ENCODE results near the gene GLIS1.

Gene GLIS1

GRCh38 chr1:53476579-53476978, 262.4 kb downstream of the GLIS1 start:
- DNase-seq, result no peak

- no peak for DNase-seq
Measured at GRCh38 chr1:53475664-53476063, 263.3 kb downstream of the GLIS1 start.

- no peak for DNase-seq
Measured at GRCh38 chr1:53473463-53473862, 265.5 kb downstream of the GLIS1 start.

- no peak for DNase-seq
Measured at GRCh38 chr1:53471000-53471399, 268.0 kb downstream of the GLIS1 start.

GRCh38 chr1:53470584-53470983, 268.4 kb downstream of the GLIS1 start:
- DNase-seq, result no peak

GRCh38 chr1:53470155-53470554, 268.8 kb downstream of the GLIS1 start:
- no peak for DNase-seq

- no peak for DNase-seq
Measured at GRCh38 chr1:53469373-53469772, 269.6 kb downstream of the GLIS1 start.

GRCh38 chr1:53468374-53468773, 270.6 kb downstream of the GLIS1 start:
- DNase-seq, result no peak

GRCh38 chr1:53467391-53467790, 271.6 kb downstream of the GLIS1 start:
- no peak for DNase-seq

- no peak for DNase-seq
Measured at GRCh38 chr1:53465023-53465957, 273.7 kb downstream of the GLIS1 start.

GRCh38 chr1:53463961-53464899, 274.7 kb downstream of the GLIS1 start:
- DNase-seq, result no peak

- DNase-seq, result no peak
Measured at GRCh38 chr1:53462769-53463501, 276.0 kb downstream of the GLIS1 start.

GRCh38 chr1:53462193-53462592, 276.8 kb downstream of the GLIS1 start:
- DNase-seq, result no peak

- DNase-seq, result no peak
Measured at GRCh38 chr1:53461323-53462044, 277.5 kb downstream of the GLIS1 start.

- DNase-seq, result no peak
Measured at GRCh38 chr1:53460666-53461322, 278.2 kb downstream of the GLIS1 start.

- no peak for DNase-seq
Measured at GRCh38 chr1:53460211-53460634, 278.7 kb downstream of the GLIS1 start.

- no peak for DNase-seq
Measured at GRCh38 chr1:53459321-53460175, 279.4 kb downstream of the GLIS1 start, which contains the start of gene DMRTB1. TSS of gene DMRTB1 (plus strand) at chr1:53459399. CDS start at chr1:53459454, 55 bp downstream.

GRCh38 chr1:53458634-53459033, 280.3 kb downstream of the GLIS1 start:
- no peak for DNase-seq
